Measurements from ENCODE around the gene DELE1. TPM values are rescaled to one million over a fixed set of nuclear protein-coding genes. Genes with fewer than 3 reads are reported as not detected.

Gene DELE1
- total and polyA plus RNA-seq, 2 donors (not counting 1 experiment from before 2014, with no cell fraction given): 124 to 127 TPM

DNA sequence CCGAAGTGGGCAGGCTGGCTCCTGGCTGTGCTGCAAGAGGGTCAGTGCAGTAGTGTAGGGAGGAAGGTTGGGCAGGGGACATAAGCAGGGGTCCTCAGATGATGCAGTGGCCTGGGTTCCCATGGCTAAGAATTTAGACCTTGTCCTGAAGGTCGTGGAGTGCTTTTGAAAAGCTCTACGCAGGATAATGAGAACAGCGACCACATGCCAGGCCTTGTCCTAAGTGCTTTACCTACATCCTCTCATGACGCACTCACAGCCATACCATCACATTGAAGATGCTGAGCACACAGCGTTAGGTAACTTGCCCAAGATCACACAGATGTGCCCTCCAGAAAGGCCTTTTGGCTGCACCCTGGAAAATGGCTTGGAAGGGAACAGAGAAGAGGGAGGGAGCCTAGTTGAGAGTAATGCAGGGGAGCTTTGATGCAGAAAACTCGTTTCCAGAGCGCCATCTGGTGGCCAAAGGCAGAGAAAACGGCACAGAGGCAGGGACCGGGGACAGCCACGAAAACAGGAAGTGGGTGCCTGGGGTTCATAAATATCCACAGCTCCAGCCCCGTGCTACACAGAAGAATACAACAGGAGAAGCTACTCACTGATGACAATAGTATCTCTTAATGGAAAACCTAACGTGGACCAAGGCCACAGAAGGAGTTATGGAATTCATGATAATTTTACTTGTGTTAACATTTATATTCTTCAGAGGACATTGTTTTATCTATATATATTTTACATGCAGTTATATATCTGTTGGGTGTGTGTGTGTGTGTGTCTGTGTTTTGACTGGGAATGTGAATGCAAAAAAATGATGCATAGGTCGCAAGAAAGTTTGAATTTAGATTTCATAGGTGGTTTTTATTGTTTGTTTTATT, 37.0 kb downstream of the DELE1 start:
- H3K4me3 Mint-ChIP-seq: peak overlapping the region; percentile 29
- H3K27ac Mint-ChIP-seq: peak overlapping the region; percentile 73
- Histone ChIP-seq H3K9ac (ENCODE audit: low read length) (no peak overlapping the region), H3K36me3 (replicated peaks in 1 of 2; ENCODE audit: control extremely low read depth in 1 of 2, control insufficient read depth in 1 of 2, extremely low read depth in 1 of 2, insufficient read depth in 2 of 2, low read length in 1 of 2) (peaks cover 0 to 2% of the 10 kb centered on the region in 2 experiments), H4K20me1 (ENCODE audit: control insufficient read depth, insufficient read depth, low read length, poor library complexity, severe bottlenecking) (no peaks in the 10 kb centered on the region), H3K27me3 (replicated peaks in 1 of 4; ENCODE audit: control extremely low read depth in 1 of 4, control insufficient read depth in 3 of 4, insufficient read depth in 4 of 4, low read length in 3 of 4) (no peaks in the 10 kb centered on the region), H3K4me2 (replicated peaks; ENCODE audit: low read depth, low read length, poor library complexity, severe bottlenecking) (peak overlapping the region; percentile 65), H3K4me1 (ENCODE audit: control insufficient read depth in 2 of 2, insufficient read depth in 2 of 2, low read length in 2 of 2) (peaks cover 10 to 25% of the 10 kb centered on the region in 2 donors), H3K27ac (ENCODE audit: low read length in 2 of 2) (peak overlapping the region in 1 of 2 donors; percentile 18), H3K4me3 (ENCODE audit: control extremely low read depth in 1 of 5, extremely low read depth in 1 of 5, insufficient read depth in 1 of 5, low read depth in 2 of 5, low read length in 4 of 5) (peak overlapping the region in 1 of 5 experiments; percentile 2), H3K9me3 (ENCODE audit: control extremely low read depth in 1 of 3, control insufficient read depth in 2 of 3, insufficient read depth in 1 of 3, low read length in 2 of 3) (no peaks in the 10 kb centered on the region), H3K79me2 (ENCODE audit: control insufficient read depth, insufficient read depth, low read length) (no peaks in the 10 kb centered on the region), H2AFZ (ENCODE audit: insufficient read depth, low read depth, low read length, poor library complexity, severe bottlenecking) (peak overlapping the region; percentile 23)
- no peaks in the 10 kb centered on the region for H3K27me3 Mint-ChIP-seq
- peak; percentile 97 for ATAC-seq (ENCODE audit: low read depth)
- 43% methylated on average over 8 of the region's 14 CpGs for WGBS (ENCODE audit: insufficient coverage)
- POLR2A ChIA-PET: interaction anchor here (1.2 to 1.8 kb wide), 3 partner anchors 8 to 268 kb away, joined by 5 to 11 read pairs (median 7); partner anchors contain the start of genes DELE1 and RNF14
- no peaks in the 10 kb centered on the region for H3K9me3 Mint-ChIP-seq (ENCODE audit: insufficient read depth)
- TF ChIP-seq, protein P1, sequence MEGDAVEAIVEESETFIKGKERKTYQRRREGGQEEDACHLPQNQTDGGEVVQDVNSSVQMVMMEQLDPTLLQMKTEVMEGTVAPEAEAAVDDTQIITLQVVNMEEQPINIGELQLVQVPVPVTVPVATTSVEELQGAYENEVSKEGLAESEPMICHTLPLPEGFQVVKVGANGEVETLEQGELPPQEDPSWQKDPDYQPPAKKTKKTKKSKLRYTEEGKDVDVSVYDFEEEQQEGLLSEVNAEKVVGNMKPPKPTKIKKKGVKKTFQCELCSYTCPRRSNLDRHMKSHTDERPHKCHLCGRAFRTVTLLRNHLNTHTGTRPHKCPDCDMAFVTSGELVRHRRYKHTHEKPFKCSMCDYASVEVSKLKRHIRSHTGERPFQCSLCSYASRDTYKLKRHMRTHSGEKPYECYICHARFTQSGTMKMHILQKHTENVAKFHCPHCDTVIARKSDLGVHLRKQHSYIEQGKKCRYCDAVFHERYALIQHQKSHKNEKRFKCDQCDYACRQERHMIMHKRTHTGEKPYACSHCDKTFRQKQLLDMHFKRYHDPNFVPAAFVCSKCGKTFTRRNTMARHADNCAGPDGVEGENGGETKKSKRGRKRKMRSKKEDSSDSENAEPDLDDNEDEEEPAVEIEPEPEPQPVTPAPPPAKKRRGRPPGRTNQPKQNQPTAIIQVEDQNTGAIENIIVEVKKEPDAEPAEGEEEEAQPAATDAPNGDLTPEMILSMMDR (IDR thresholded peaks at IDR 0.05): peak; percentile 80
- TF ChIP-seq EZH2 (IDR thresholded peaks at IDR 0.05; ENCODE audit: borderline replicate concordance, insufficient read depth, low read depth, low read length, poor library complexity, severe bottlenecking): no peak
- intact Hi-C loops (cut with micrococcal nuclease): loop anchor here (1.0 to 2.0 kb wide), 7 partner anchors 9 to 640 kb away; partner anchors contain the start of genes HDAC3, PCDH1, RELL2 and RNF14
- peak; percentile 93 for DNase-seq
- CTCF ChIA-PET: interaction anchor here (0.6 to 9.9 kb wide), 55 partner anchors 9 to 1222 kb away, joined by 3 to 198 read pairs (median 4); partner anchors contain the start of genes ARAP3, DELE1, DIAPH1 and FCHSD1
- peaks cover 17% of the 10 kb centered on the region for H3K4me1 Mint-ChIP-seq
